Measurements from ENCODE around the gene NRP2. TPM values are rescaled to one million over a fixed set of nuclear protein-coding genes. Genes with fewer than 3 reads are reported as not detected.

NRP2 gene
- total RNA-seq, 1 donor from 2014 or later = 76.7 TPM

DNA sequence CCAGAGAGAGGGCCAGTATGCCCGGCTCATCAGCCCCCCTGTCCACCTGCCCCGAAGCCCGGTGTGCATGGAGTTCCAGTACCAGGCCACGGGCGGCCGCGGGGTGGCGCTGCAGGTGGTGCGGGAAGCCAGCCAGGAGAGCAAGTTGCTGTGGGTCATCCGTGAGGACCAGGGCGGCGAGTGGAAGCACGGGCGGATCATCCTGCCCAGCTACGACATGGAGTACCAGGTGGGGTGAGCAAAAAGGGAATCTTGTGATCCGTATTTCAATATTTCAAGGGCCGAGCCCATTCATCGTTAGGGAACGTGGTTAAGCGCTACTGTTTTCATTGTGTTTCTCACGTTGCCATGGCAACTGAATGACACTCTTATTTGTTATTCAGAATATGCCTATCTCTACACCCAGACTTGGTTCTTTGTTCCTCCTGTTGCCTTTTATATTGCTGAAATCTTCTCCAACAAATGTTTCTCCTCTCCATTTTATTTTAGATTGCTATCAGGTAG, 81.5 kb downstream of the NRP2 start:
- Mint-ChIP-seq H3K4me3 (ENCODE audit: unreplicated experiment) (peak overlapping the region; percentile 45), H3K36me3 (ENCODE audit: low read depth, unreplicated experiment) (peaks cover 17% of the 10 kb centered on the region), H3K27ac (ENCODE audit: unreplicated experiment) (peak overlapping the region; percentile 98), H3K27me3 (ENCODE audit: low read depth, unreplicated experiment) (peaks cover 9% of the 10 kb centered on the region), H3K9me3 (ENCODE audit: unreplicated experiment) (no peaks in the 10 kb centered on the region), H3K4me1 (ENCODE audit: low read depth, unreplicated experiment) (peaks cover 9% of the 10 kb centered on the region)
- peak; percentile 85 for FAIRE-seq
- peak; percentile 94 for DNase-seq (ENCODE audit: low read depth)
- Histone ChIP-seq H3K27me3 (ENCODE audit: insufficient read depth, low read length) (no peaks in the 10 kb centered on the region), H3K4me3 (ENCODE audit: insufficient read depth, low read depth, low read length) (peak overlapping the region; percentile 8), H3K27ac (ENCODE audit: low read depth, low read length) (peak overlapping the region; percentile 89), H2AFZ (ENCODE audit: low read depth, low read length) (no peak overlapping the region), H3K4me1 (ENCODE audit: insufficient read depth, low read length) (peaks cover 32% of the 10 kb centered on the region), H3K79me2 (ENCODE audit: insufficient read depth, low read length) (no peaks in the 10 kb centered on the region), H3K9ac (ENCODE audit: low read length) (peak overlapping the region; percentile 88), H3K4me2 (ENCODE audit: low read length) (peak overlapping the region; percentile 64), H4K20me1 (ENCODE audit: insufficient read depth, low read length) (no peaks in the 10 kb centered on the region), H3K9me3 (ENCODE audit: insufficient read depth, low read depth, low read length) (no peaks in the 10 kb centered on the region), H3K36me3 (ENCODE audit: insufficient read depth, low read length) (peaks cover 27% of the 10 kb centered on the region)
- no peak for TF ChIP-seq EZH2 (IDR thresholded peaks at IDR 0.05; ENCODE audit: insufficient read depth, low read length)
- TF ChIP-seq, protein P1, sequence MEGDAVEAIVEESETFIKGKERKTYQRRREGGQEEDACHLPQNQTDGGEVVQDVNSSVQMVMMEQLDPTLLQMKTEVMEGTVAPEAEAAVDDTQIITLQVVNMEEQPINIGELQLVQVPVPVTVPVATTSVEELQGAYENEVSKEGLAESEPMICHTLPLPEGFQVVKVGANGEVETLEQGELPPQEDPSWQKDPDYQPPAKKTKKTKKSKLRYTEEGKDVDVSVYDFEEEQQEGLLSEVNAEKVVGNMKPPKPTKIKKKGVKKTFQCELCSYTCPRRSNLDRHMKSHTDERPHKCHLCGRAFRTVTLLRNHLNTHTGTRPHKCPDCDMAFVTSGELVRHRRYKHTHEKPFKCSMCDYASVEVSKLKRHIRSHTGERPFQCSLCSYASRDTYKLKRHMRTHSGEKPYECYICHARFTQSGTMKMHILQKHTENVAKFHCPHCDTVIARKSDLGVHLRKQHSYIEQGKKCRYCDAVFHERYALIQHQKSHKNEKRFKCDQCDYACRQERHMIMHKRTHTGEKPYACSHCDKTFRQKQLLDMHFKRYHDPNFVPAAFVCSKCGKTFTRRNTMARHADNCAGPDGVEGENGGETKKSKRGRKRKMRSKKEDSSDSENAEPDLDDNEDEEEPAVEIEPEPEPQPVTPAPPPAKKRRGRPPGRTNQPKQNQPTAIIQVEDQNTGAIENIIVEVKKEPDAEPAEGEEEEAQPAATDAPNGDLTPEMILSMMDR (IDR thresholded peaks at IDR 0.05; ENCODE audit: insufficient read depth, low read depth, low read length) = peak; percentile 57

DNA sequence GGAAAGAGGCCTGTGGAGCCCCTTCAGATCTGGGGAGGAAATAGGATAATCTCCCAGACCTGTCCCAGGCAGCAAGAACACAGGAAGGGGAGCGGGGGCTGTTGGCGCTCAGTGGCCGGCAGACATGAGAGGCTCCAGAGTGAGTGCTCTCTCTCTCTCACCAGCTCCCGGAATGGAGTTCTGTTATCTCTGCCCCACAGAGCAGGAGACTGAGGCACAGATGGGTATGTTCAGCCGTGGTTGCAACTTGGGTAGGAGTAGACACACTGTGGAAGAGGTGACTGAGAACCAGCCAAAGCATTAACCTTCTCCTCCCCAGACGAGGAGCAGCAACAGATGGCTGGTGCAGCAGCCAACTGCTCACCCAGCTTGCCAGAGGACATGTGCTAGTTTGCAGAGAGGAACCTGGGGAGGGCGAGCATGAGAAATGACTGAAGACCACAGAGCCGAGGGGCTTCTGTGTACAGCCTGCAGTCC, 82.0 kb downstream of the NRP2 start:
- peaks cover 15% of the 10 kb centered on the region for H3K4me1 Mint-ChIP-seq (ENCODE audit: low read depth, unreplicated experiment)
- no peak for FAIRE-seq
- H3K4me3 ChIP-seq (ENCODE audit: insufficient read depth, low read depth, low read length) = peak overlapping the region; percentile 8
- no peaks in the 10 kb centered on the region for H3K79me2 ChIP-seq (ENCODE audit: insufficient read depth, low read length)
- peak overlapping the region; percentile 89 for H3K27ac ChIP-seq (ENCODE audit: low read depth, low read length)
- peak overlapping the region; percentile 64 for H3K4me2 ChIP-seq (ENCODE audit: low read length)
- peak overlapping the region; percentile 88 for H3K9ac ChIP-seq (ENCODE audit: low read length)
- H3K27me3 ChIP-seq (ENCODE audit: insufficient read depth, low read length) = no peaks in the 10 kb centered on the region
- H3K27me3 Mint-ChIP-seq (ENCODE audit: low read depth, unreplicated experiment) = peaks cover 9% of the 10 kb centered on the region
- H4K20me1 ChIP-seq (ENCODE audit: insufficient read depth, low read length) = no peaks in the 10 kb centered on the region
- H2AFZ ChIP-seq (ENCODE audit: low read depth, low read length) = no peak overlapping the region
- TF ChIP-seq, protein P1 (IDR thresholded peaks at IDR 0.05; ENCODE audit: insufficient read depth, low read depth, low read length) = no peak
- TF ChIP-seq EZH2 (IDR thresholded peaks at IDR 0.05; ENCODE audit: insufficient read depth, low read length) = no peak
- H3K36me3 ChIP-seq (ENCODE audit: insufficient read depth, low read length) = peaks cover 24% of the 10 kb centered on the region
- peaks cover 36% of the 10 kb centered on the region for H3K4me1 ChIP-seq (ENCODE audit: insufficient read depth, low read length)
- DNase-seq (ENCODE audit: low read depth) = no peak
- no peaks in the 10 kb centered on the region for H3K9me3 ChIP-seq (ENCODE audit: insufficient read depth, low read depth, low read length)
- H3K9me3 Mint-ChIP-seq (ENCODE audit: unreplicated experiment) = no peaks in the 10 kb centered on the region
- H3K27ac Mint-ChIP-seq (ENCODE audit: unreplicated experiment) = peak overlapping the region; percentile 98
- H3K36me3 Mint-ChIP-seq (ENCODE audit: low read depth, unreplicated experiment) = peaks cover 16% of the 10 kb centered on the region
- no peak overlapping the region for H3K4me3 Mint-ChIP-seq (ENCODE audit: unreplicated experiment)

DNA sequence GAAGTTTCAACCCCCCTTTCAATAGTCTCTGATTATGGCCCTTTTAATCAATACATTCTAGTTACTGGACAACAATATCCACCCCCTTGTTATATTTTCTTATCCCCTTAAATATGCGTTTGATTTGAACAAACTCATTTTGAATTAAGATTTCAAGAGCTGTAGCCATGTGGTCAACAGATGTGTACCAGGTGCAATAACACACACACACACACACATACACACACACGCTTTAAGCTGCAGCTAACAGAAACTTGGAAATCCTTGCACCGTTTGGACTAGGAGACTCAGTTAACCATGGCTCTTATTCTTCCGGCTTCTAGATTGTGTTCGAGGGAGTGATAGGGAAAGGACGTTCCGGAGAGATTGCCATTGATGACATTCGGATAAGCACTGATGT, 82.8 kb downstream of the NRP2 start:
- no peak for TF ChIP-seq EZH2 (IDR thresholded peaks at IDR 0.05; ENCODE audit: insufficient read depth, low read length)
- TF ChIP-seq, protein P1 (IDR thresholded peaks at IDR 0.05; ENCODE audit: insufficient read depth, low read depth, low read length) = no peak
- FAIRE-seq = no peak
- Histone ChIP-seq H3K4me1 (ENCODE audit: insufficient read depth, low read length) (peaks cover 42% of the 10 kb centered on the region), H3K4me3 (ENCODE audit: insufficient read depth, low read depth, low read length) (no peak overlapping the region), H3K36me3 (ENCODE audit: insufficient read depth, low read length) (peaks cover 23% of the 10 kb centered on the region), H3K27ac (ENCODE audit: low read depth, low read length) (peak overlapping the region; percentile 89), H3K27me3 (ENCODE audit: insufficient read depth, low read length) (no peaks in the 10 kb centered on the region), H2AFZ (ENCODE audit: low read depth, low read length) (no peak overlapping the region), H3K79me2 (ENCODE audit: insufficient read depth, low read length) (no peaks in the 10 kb centered on the region), H4K20me1 (ENCODE audit: insufficient read depth, low read length) (no peaks in the 10 kb centered on the region), H3K4me2 (ENCODE audit: low read length) (no peak overlapping the region), H3K9ac (ENCODE audit: low read length) (no peak overlapping the region), H3K9me3 (ENCODE audit: insufficient read depth, low read depth, low read length) (no peaks in the 10 kb centered on the region)
- H3K27me3 Mint-ChIP-seq (ENCODE audit: low read depth, unreplicated experiment) = peaks cover 8% of the 10 kb centered on the region
- H3K4me1 Mint-ChIP-seq (ENCODE audit: low read depth, unreplicated experiment) = peaks cover 21% of the 10 kb centered on the region
- H3K36me3 Mint-ChIP-seq (ENCODE audit: low read depth, unreplicated experiment) = peaks cover 10% of the 10 kb centered on the region
- H3K27ac Mint-ChIP-seq (ENCODE audit: unreplicated experiment) = no peak overlapping the region
- DNase-seq (ENCODE audit: low read depth) = no peak
- no peaks in the 10 kb centered on the region for H3K9me3 Mint-ChIP-seq (ENCODE audit: unreplicated experiment)
- H3K4me3 Mint-ChIP-seq (ENCODE audit: unreplicated experiment) = no peak overlapping the region

All from astrocyte (in vitro differentiated cells and primary cell).